GM18870 (cell line): ENCODE measurements around the gene CD6.
"Not testable (repeated sequence)": the region's sequence is repeated elsewhere in the genome, so short reads cannot be mapped to it uniquely, and the experiment has no call there.

Source experiments
- ATAC-seq: cut with Tn5 transposase; IDR thresholded peaks from one replicate; pipeline ENCODE4 v1.9.1; 2021; ENCODE audit warnings: moderate library complexity; ENCODE audit not compliant: unreplicated experiment

The CD6 gene

DNA sequence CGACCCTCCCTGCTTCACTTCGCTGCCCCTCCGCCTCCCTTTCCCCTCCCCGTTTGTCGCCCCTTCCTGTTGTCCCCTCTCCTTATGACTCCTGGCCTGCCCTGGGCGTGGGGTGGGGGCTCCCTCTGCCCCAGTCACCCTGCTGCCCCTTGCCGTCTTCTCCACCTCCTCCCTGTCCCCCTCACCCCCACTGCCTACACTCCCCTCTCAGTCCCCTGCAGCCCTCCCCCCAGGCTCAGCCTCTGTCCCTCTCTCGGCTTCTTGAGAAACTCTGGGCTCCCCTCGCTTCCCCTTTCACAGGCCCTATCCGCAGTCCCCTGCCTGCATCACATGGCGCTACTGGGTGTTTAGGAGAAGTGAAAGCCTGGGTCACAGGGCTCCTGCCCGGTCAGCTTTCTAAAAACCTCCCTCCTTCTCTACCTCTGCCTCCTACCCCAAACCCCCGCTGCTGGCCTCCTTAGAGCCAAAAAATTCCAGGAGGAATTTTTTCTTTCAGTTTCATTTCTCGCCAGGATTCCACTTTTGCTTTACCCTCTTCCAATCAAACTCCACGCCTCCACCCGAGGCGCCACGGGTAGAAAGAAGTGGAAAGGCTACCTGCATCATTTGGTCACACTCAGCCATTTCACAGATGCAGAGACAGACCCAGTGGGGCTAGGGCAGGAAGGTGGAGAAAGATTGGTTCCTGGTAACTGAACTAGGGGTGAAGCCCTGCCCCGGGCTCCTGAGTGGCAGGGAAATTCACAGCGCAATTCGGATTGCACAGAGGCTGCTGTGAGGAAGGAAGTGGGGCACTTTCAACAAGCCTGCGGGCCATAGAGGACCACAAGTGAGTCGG lies 19.4 kb upstream of the CD6 start, which contains the start of gene SLC15A3:
Gene SLC15A3 (minus strand): TSS at position 273 of the 838 bp plus-strand sequence. CDS start 625 bp downstream, outside the sequence.
- ATAC-seq = peak; percentile 64

DNA sequence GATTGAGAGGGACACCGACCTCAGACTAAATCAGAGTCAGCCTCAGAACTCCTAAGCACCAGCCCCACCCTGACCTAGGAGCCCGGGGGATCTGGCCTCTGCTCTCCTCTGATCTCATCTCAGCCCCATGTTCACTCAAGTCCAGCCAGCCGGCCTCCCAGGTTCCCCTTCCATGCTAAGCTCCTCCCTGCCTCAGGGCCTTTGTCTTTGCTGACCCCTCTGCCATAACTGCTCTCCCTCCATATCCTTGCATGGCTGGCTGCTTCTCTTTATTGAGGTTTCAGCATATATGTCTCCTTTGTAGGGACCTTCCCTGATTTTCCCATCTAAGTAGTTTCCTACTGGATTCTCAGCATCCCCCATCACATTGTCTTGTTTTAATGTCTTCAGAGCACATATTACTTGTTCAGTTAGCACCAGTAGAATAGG lies 18.7 kb upstream of the CD6 start:
- ATAC-seq = no peak

DNA sequence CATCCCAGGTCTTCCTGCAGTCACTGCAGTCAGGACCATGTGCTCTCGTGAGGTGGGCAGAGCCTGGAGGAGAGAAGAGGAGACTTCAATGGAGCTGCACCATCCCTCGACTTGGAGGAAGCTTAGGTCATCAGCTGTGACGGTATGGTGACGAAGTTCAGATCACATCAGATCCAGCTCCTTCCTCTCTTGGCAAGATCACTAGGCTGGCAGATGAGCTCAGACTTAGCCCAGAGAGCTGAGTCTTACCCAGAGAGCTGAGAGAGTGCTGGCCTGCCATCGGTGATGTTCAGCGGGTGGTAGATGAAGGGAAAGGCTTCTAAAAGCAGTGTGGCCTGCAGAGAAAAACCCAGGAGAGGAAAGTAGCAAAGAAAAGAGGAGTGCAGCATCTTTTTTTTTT lies 17.7 kb upstream of the CD6 start:
- no peak for ATAC-seq

DNA sequence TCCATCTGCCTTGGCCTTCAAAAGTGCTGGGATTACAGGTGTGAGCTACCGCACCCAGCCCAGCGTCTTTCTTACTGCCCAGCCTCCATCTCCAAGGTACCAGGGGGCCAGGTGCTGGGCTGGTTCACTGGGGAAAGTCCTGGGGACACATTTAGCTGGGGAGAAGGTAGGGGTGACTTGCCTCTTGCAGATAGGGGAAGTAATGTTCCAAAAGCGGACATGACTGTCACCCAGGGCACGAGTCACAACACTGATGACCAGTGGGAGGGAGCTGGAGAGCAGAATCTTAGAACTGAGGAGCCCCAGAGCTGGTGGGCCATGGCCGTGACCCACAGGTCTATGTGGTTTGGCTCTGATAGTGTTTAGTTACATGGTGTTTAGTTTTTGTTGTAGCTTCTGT lies 17.1 kb upstream of the CD6 start:
- no peak for ATAC-seq

DNA sequence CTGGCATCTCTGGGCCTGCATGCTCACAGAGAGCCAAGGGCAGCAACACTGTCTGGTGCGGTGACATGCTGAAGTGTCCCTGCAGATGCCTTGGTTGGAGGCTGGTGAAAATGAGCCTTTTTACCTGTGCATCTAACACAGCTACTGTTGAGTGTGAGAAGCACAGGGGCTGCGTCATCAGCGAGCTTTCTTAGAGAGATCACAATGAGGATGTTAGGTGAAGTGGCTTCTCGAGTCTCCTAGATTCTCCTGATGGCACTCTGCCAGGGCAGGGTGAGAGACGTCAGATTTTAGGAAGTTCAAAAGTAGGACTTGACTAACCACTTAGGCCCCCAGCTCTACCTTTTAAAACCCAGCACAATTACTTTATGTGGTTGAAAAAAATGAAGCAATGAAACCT lies 15.9 kb upstream of the CD6 start:
- no peak for ATAC-seq

DNA sequence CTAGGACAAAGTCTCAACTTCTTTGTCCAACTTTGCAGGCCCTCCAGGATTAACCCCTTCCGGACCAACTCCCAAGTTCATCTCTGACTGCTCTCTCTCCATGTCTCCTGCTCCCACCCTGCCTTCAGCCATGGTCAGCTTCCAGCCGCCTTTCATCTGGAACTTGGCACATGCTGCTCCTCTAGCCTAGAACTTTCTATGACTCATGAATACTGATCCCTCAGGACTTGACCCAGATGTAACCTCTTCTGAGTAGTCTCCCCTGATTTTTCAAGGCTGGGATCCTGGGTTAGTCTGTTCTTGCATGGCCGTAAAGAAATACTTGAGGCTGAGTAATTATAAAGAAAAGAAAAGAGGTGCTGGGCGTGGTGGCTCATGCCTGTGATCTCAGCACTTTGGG lies 14.3 kb upstream of the CD6 start:
- ATAC-seq = no peak

DNA sequence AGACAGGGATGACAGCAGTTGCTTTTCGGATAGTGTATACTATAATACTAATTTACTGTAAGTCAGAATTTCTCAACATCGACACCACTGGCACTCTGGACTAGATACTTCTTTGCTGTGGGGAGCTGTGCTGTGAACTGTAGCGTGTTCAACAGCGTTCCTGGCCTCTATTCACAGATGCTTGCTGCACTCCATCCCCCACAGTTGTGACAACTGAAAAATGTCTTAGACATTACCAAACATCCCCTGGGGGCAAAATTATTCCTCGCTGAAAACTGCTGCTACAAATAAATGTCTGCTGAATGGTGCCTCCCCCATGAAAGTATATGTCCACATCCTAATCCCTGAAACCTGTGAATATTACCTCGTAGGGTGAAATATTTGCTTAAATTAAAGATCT lies 12.0 kb upstream of the CD6 start:
- ATAC-seq = no peak

DNA sequence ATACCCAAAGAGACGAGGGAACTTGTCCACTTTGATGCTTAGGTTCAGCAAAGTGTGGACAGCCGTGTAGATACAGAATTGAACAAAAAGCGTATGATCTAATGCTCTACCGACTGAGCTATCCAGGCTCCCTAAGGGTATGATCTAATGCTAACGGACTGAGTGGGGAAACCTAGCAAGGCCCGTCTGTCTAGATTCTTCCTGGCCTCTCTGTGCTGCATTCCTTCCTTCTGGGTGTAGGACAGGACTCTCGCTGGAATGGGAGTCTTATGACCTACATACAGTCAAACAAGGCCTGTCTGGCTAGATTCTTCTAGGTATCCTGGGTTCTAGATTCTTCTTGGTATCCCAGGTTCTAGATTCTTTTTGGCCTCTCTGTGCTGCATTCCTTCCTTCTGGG lies 11.1 kb upstream of the CD6 start:
- no peak for ATAC-seq

DNA sequence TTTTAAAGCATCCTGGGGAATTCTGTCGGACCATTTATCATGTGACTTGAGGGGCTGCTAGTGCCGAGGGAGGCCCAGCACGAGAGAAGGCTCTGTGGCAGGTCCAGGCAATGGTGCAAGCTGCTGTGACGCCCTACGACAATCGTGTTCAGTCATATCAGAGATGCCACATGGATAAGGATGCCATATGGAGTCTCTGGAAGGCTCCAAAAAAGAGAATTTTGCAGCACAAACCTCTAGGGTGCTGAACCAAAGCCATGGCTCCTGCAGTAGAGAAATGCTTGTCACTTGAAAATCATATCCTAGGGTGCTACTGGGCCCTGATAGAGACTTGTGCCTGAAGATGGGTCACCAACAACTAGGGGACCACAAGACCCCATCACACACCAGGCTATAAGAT lies 6.7 kb upstream of the CD6 start:
- ATAC-seq = no peak

DNA sequence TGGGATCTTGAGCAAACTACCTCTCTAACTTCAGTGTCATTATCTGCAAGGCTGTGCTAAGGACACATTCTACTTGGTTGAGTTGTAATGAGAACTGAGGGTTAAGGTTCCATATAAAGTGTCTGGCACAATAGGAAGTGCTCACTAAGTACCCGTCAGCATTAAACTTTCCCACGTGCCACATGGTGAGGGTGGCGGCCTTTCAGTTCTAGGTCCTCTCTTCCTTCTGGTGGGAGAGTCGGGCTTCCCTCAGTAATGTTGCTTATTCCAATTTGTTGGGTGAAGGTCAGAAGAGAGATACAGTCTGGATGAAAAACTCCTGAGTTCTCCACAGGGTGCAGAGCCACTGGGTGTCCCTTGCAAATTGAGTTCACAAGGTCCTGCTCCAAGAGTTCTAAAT lies 4.6 kb upstream of the CD6 start:
- ATAC-seq = no peak

DNA sequence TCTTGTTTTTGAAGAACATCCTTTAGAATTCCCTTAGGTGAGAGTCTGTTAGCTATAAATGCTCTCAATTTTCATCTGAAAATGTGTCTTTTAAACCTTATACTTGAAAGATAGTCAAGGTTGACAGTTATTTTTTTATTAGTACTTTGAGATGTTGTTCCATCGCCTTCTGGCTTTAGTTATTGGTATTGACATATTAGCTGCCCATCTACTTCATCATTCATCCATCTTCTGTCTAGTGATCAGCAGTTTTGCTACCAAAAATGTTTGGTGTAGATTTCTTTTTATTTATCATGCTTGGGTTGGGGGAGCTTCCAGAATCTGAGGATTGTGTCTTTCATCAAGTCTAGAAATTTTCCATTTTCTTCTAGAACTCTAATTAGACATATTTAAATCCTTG lies 3.3 kb upstream of the CD6 start:
- ATAC-seq = no peak

DNA sequence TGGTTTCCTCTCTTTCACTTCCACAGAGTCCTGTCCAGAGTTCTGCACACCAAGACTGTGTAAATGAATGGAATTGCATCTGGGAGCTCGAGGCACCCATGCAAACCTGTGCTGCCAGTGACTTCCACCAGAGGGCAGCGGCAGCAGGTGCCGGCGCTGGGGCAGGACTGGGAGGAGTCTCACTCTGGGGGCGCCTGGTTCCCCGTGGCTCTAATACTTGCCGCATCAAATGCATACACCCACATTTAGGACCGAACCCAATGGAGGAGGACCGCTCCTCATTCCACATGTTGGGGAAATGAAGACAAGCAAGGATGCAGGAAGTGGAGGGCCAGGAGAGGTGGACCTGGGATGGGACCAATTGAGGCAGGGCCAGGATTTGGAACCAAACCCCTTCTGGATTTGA lies 1.1 kb upstream of the CD6 start:
- ATAC-seq = no peak

DNA sequence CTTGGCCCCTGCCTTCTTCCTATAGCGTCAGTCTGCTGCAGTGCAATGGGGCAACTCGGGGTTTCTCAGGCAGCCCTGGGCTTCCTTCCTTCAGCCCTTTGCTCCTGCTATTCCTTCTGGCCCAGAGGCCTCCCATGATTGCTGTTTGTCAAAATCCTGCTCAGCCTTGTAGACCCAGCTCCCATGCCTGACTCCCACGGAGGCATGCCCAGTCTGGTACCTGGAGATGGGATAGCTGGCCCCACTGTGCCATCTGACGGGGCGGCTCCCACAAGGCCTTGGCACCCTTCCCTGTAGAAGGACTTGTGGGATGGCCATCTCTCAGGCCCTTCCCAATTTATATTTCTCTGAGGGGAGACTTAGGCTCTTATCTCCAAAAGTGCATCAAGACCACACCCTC lies 590 bp upstream of the CD6 start:
- no peak for ATAC-seq

DNA sequence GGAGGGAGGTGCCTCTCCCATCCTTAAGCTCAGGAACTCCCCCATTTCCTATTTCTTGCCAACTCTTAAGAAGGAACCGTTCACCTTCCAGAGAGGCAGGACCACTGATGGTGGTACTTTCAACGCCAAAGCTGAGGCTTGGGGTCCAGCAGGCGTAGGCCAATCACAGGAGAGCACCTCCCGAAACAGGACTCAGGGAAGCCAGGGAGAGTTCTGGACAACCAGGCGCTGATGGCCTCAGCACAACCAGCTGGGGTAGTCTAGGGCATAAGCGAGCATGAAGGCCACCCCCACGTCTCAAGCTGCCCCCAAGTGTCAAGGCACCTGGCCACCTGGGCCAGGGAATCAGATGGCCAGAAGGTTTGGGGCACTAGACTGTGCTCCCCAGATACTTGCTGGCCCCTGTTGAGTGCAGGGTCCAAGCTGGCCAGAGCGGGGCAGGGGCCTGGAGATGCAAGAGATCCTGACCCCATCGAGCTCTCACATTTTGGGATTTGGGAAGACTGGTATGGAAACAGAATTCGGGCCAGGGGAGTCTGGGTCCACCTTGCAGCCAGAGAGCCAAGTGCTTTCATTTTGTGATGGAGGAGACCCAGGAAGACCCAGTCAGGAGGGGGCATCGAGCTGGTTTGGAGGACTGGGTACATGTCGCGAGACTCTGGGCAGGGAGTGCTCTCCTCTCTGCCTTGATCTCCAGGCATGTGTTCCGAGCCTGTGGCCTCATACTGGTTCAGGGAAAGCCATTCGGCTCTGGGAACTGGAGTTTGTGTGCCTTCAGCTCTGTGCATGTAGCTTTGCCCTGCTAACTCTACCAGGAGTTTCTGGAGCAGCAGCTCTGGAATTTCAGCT lies 926 bp downstream of the CD6 start:
- ATAC-seq = no peak

DNA sequence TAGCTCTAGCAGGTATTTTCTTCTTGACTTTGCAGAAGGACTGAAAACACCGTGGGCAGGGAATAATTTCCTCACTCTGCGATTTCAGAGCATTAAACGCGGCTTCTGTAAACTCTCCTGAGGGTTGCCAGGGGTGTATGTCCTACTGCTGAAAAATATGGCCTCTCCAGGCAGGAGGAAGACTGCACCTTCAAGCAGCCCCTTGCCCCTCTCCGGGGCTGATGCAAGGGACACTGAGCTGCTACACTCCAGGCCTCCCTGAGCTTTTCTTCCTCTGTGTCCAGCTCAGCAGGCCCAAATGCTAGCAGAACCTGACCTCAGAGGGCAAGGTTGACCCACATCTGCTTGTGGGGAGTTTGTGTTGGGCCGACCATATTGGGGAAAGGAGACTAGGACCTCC lies 2.2 kb downstream of the CD6 start:
- no peak for ATAC-seq

DNA sequence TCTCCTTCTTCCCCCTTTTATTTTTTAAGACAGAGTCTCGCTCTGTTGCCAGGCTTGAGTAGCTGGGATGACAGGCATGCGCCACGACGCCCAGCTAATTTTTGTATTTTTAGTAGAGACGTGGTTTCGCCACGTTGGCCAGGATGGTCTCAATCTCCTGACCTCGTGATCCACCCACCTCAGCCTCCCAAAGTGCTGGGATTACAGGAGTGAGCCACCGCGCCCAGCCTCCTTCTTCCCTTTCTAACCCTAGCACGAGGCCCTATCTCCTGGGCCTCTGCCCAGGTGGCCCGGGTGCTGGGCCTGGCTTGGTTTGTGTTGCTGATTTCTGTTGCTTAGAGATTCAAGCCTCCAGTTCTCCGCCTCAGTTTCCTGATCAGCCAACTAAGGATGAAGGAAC lies 2.8 kb downstream of the CD6 start:
- ATAC-seq = not testable (repeated sequence)

DNA sequence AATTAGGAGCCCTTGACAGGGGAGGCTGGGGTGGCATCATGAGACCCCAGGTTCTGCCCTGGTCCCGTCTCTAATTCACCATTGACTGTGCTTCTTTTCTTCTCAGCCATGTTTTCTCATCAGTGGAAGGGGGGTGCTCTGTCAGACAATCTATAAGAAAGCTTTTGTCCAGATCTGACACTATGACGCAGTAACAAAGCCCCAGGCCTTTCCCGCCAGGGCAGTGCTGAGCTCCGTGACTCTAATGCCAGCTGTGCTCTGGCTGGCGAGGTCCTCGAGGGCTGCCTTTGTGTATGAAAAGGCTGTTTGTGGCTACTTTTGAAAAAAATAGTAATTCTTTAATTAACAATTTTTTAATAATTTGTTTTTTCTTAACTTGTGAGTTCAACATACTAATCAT lies 3.2 kb downstream of the CD6 start:
- ATAC-seq = no peak

DNA sequence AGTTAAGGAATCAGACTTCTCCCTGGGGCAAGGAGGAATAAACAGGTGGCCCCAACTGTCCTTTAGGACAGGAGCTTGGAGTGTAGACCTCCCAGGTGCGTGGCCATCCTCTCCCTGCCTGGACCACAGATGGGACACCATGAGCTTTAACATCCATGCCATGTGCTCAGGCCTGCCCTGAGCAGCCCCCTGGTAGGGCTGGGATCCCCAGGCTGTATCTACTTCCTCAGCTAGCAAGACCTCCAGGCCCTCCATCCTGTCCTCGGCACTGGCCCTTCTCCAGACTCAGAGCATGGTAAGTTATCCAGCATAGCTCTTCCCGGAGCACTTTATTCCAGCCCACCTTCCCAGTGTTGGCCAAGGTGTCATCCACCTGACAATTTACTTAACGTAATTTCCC lies 5.7 kb downstream of the CD6 start:
- no peak for ATAC-seq

DNA sequence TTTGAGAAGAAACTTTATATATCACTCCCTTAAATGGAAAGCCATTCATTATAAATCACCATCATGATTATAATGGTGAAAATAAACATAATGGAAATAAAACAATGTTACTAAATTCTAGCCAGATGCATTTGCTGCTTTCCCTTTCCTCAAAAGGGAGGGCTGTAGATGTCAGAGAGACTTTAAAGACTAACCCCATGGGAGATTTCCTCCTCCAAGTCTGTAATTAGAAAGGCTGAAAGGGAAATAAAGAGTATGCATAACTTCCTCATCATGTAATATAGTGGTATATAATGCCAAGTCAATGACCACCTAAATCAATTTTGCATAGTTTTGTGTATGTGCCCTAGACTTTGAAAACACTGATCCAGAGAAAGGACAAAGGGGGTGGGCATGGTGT lies 6.4 kb downstream of the CD6 start:
- ATAC-seq = no peak

DNA sequence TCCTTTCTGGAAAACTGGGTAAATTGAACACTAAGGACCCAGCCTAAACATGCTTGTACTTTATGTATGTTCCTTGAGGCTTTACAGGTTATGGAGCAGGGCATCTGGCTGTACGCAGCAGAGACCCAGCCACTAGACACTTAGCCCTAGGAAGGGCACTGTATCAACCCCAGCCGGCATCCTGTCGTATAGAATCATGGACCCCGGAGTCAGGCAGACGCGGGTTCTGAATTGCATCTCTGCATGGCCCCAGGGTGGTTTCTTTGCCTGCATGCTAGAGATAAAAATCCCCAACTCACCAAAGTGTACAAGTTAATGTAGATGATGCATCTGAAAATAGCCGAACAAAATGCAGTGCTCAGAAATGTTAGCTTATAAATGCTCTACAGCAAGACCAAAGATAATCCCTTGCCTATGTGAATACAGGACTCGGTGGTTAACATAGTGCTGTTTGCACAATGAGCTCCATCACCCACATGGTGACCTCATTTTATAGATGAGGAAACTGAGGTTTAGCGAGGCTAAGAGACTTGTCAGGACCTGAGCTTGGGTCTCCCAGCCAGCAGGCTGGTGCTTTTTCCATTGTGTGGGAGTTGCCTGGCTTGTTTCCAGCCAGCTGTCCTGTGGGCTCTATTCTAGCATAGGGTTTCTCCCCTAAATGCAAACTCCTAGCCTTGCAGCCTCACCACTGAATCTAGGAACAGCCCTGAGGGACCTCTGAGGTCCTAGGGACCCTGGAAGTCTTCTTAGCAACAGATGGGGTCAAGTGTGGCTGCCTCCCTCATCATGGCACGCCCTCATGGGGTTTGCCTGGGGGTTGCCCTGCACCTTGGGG lies 7.3 kb downstream of the CD6 start:
- no peak for ATAC-seq

DNA sequence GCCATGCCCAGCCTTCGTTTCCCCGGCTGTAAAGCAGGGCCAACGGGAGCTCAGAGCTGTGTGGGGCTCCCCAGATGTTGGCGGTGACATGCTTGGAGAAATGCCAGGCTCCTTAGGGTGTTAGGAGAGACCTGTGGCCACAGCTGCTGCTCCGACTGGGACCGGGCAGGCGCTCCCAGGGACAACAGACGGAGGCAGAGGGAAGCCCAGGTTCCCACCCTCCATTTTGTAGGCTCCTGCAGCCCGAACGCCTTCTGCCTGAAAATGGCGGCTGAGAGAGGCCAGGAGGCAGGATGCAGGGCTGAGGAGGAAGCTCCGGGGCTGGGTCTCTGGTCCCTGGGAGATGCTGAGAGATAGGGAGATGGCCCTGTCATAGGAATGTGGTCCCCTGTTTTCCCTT lies 10.0 kb downstream of the CD6 start:
- ATAC-seq = no peak
